HEK293 (cell line): ENCODE measurements around the gene USP26.

Experiments
- CTCF ChIA-PET: fragments of 350-600 bp; formaldehyde crosslinking; extraction: SDS; loops from one replicate; lab custom pipeline; 2021; ENCODE audit warnings: antibody characterized with exemption; lab: Yijun Ruan, JAX
- POLR2A ChIA-PET: fragments of 300-600 bp; formaldehyde crosslinking; extraction: SDS; loops from one replicate; lab custom pipeline; 2020; ENCODE audit warnings: antibody characterized with exemption, inconsistent platforms; lab: Yijun Ruan, JAX
- H3K27ac ChIP-seq: fragments of 200-500 bp; sonication (Bioruptor generic); 2 replicates; pipeline ENCODE4 v1.5.1; 2014; ENCODE audit warnings: low read depth, low read length, control low read depth, inconsistent platforms; ENCODE audit errors: extremely low read depth
- H3K36me3 ChIP-seq, 2 experiments: fragments of 200-500 bp in 1 of 2; sonication (Bioruptor generic) in 1 of 2; 1 replicate in 1 of 2; 2 replicates in 1 of 2; pipeline ENCODE4 v1.5.1; 2014 to 2017; ENCODE audit warnings: inconsistent platforms in 2 of 2, low read length in 2 of 2; ENCODE audit not compliant: control insufficient read depth in 2 of 2, insufficient read depth in 1 of 2
- H3K4me1 ChIP-seq: fragments of 200-500 bp; sonication (Bioruptor generic); 2 replicates; pipeline ENCODE4 v1.5.1; 2014; ENCODE audit warnings: mild to moderate bottlenecking, low read length, inconsistent platforms; ENCODE audit not compliant: control insufficient read depth, insufficient read depth
- H3K4me3 ChIP-seq: 2 replicates; pipeline ENCODE4 v1.5.1; 2011; ENCODE audit warnings: low read depth, mild to moderate bottlenecking, control low read depth, low read length, moderate library complexity
- H3K9me3 ChIP-seq: fragments of 200-500 bp; sonication (Bioruptor generic); 2 replicates; pipeline ENCODE4 v1.5.1; 2014; ENCODE audit warnings: low read depth, low read length, inconsistent platforms; ENCODE audit not compliant: control insufficient read depth, insufficient read depth
- INSM2 ChIP-seq: fragments of 450-650 bp; formaldehyde crosslinking; IDR thresholded peaks from 2 replicates; pipeline ENCODE4 v1.5.1; 2016; ENCODE audit warnings: missing biosample characterization, missing genetic modification characterization
- KLF17 ChIP-seq: fragments of 450-650 bp; formaldehyde crosslinking; IDR thresholded peaks from 2 replicates; pipeline ENCODE4 v1.5.1; 2016; ENCODE audit warnings: missing biosample characterization, missing genetic modification characterization
- PRDM2 ChIP-seq: fragments of 450-650 bp; formaldehyde crosslinking; IDR thresholded peaks from 2 replicates; pipeline ENCODE4 v1.5.1; 2016; ENCODE audit warnings: missing biosample characterization, missing genetic modification characterization, borderline replicate concordance
- PRDM4 ChIP-seq: fragments of 450-650 bp; formaldehyde crosslinking; IDR thresholded peaks from 2 replicates; pipeline ENCODE4 v1.5.1; 2017; ENCODE audit warnings: missing biosample characterization, missing genetic modification characterization
- SP3 ChIP-seq: fragments of 450-650 bp; formaldehyde crosslinking; IDR thresholded peaks from 2 replicates; pipeline ENCODE4 v1.5.1; 2016; ENCODE audit warnings: missing biosample characterization, missing genetic modification characterization
- YY1 ChIP-seq: fragments of 450-650 bp; formaldehyde crosslinking; IDR thresholded peaks from 2 replicates; pipeline ENCODE4 v1.5.1; 2018; ENCODE audit warnings: missing biosample characterization, missing genetic modification characterization
- ZBTB17 ChIP-seq: fragments of 450-650 bp; formaldehyde crosslinking; IDR thresholded peaks from 2 replicates; pipeline ENCODE4 v1.5.1; 2016; ENCODE audit warnings: missing biosample characterization, missing genetic modification characterization
- ZBTB21 ChIP-seq: fragments of 450-650 bp; formaldehyde crosslinking; IDR thresholded peaks from 2 replicates; pipeline ENCODE4 v1.5.1; 2017; ENCODE audit warnings: missing biosample characterization, missing genetic modification characterization
- ZFP41 ChIP-seq: fragments of 450-650 bp; formaldehyde crosslinking; IDR thresholded peaks from 2 replicates; pipeline ENCODE4 v1.5.1; 2016; ENCODE audit warnings: missing biosample characterization, missing genetic modification characterization, borderline replicate concordance
- ZNF146 ChIP-seq: fragments of 450-650 bp; formaldehyde crosslinking; IDR thresholded peaks from 2 replicates; pipeline ENCODE4 v1.5.1; 2016; ENCODE audit warnings: missing biosample characterization, missing genetic modification characterization
- ZNF398 ChIP-seq: fragments of 450-650 bp; formaldehyde crosslinking; IDR thresholded peaks from 2 replicates; pipeline ENCODE4 v1.5.1; 2017; ENCODE audit warnings: missing biosample characterization, missing genetic modification characterization
- ZNF555 ChIP-seq: fragments of 450-650 bp; formaldehyde crosslinking; conservative IDR thresholded peaks from 2 replicates; pipeline ENCODE4 v1.5.1; 2017; ENCODE audit warnings: missing biosample characterization, mild to moderate bottlenecking, missing genetic modification characterization, inconsistent platforms
- ZNF580 ChIP-seq: fragments of 450-650 bp; formaldehyde crosslinking; IDR thresholded peaks from 2 replicates; pipeline ENCODE4 v1.5.1; 2016; ENCODE audit warnings: missing biosample characterization, missing genetic modification characterization
- ZNF76 ChIP-seq: fragments of 450-650 bp; formaldehyde crosslinking; IDR thresholded peaks from 2 replicates; pipeline ENCODE4; 2016; ENCODE audit warnings: low read depth, missing biosample characterization, missing genetic modification characterization, borderline replicate concordance
- ZNF843 ChIP-seq: fragments of 450-650 bp; formaldehyde crosslinking; IDR thresholded peaks from 2 replicates; pipeline ENCODE4 v1.5.1; 2016; ENCODE audit warnings: missing biosample characterization, missing genetic modification characterization

Gene USP26

GRCh38 chrX:133048751-133049150, 48.2 kb downstream of the USP26 start (continued):
- no peak for TF ChIP-seq ZNF76 (tag by site-specific recombination)
- no peak for TF ChIP-seq ZFP41 (tag by site-specific recombination)
- no peak for TF ChIP-seq ZBTB21 (tag by site-specific recombination)
- no peak for TF ChIP-seq ZNF146 (tag by site-specific recombination)
- no peak for TF ChIP-seq PRDM2 (tag by site-specific recombination)
- TF ChIP-seq, all 188 proteins: peak for 0

GRCh38 chrX:133046601-133047000, 50.3 kb downstream of the USP26 start:
- TF ChIP-seq INSM2 (tag by site-specific recombination), result no peak
- no peak for TF ChIP-seq ZNF555 (tag by site-specific recombination)
- no peak for TF ChIP-seq YY1 (tag by site-specific recombination)
- TF ChIP-seq SP3 (tag by site-specific recombination), result no peak
- no peak for TF ChIP-seq ZBTB17 (tag by site-specific recombination)
- TF ChIP-seq ZNF843 (tag by site-specific recombination), result no peak
- no peak for TF ChIP-seq ZNF398
- TF ChIP-seq KLF17 (tag by site-specific recombination), result no peak
- TF ChIP-seq ZNF580 (tag by site-specific recombination), result no peak
- TF ChIP-seq PRDM4 (tag by site-specific recombination), result no peak
- Histone ChIP-seq H3K36me3 (no peaks in the 10 kb centered on the region), H3K4me3 (no peak overlapping the region), H3K27ac (no peak overlapping the region), H3K4me1 (no peaks in the 10 kb centered on the region), H3K9me3 (no peaks in the 10 kb centered on the region)
- CTCF ChIA-PET, result interaction anchor here (0.5 to 2.8 kb wide), 22 partner anchors 8 to 780 kb away, joined by 3 to 37 read pairs (median 4); no protein-coding TSS in a partner anchor
- POLR2A ChIA-PET, result no interaction called here
